HG02623 (cell line): ENCODE results near the gene ERP27.

Experiments used
- ATAC-seq: cut with Tn5 transposase; IDR thresholded peaks from one replicate; pipeline ENCODE4 v1.9.1; 2021; ENCODE audit warnings: moderate library complexity; ENCODE audit not compliant: unreplicated experiment

ERP27 gene

GRCh38 chr12:14959916-14960496 lies 21.7 kb upstream of the ERP27 start:
- ATAC-seq: no peak

- no peak for ATAC-seq
These were observed 21.1 kb upstream of the ERP27 start for GRCh38 chr12:14959463-14959862.

- ATAC-seq: no peak
These were observed 20.7 kb upstream of the ERP27 start for GRCh38 chr12:14959126-14959440.

GRCh38 chr12:14958361-14959125 lies 20.2 kb upstream of the ERP27 start:
- no peak for ATAC-seq

- no peak for ATAC-seq
These were observed 19.3 kb upstream of the ERP27 start for GRCh38 chr12:14957551-14958168.

- ATAC-seq: no peak
These were observed 18.6 kb upstream of the ERP27 start for GRCh38 chr12:14956905-14957304.

GRCh38 chr12:14956024-14956891 lies 17.9 kb upstream of the ERP27 start:
- peak; percentile 29 for ATAC-seq

- no peak for ATAC-seq
These were observed 15.9 kb upstream of the ERP27 start for GRCh38 chr12:14954269-14954668.

GRCh38 chr12:14953752-14954151 lies 15.4 kb upstream of the ERP27 start:
- no peak for ATAC-seq

- ATAC-seq: peak; percentile 47
These were observed 14.1 kb upstream of the ERP27 start for GRCh38 chr12:14952299-14952921.

GRCh38 chr12:14951851-14952250 lies 13.5 kb upstream of the ERP27 start:
- no peak for ATAC-seq

GRCh38 chr12:14950982-14951746 lies 12.8 kb upstream of the ERP27 start:
- ATAC-seq: no peak

- no peak for ATAC-seq
These were observed 12.1 kb upstream of the ERP27 start for GRCh38 chr12:14950421-14950820.

GRCh38 chr12:14949631-14950030 lies 11.3 kb upstream of the ERP27 start:
- no peak for ATAC-seq

- peak; percentile 95 for ATAC-seq
These were observed 10.3 kb upstream of the ERP27 start for GRCh38 chr12:14948672-14949071.

GRCh38 chr12:14946861-14947260 lies 8.5 kb upstream of the ERP27 start:
- ATAC-seq: no peak

GRCh38 chr12:14946162-14946561 lies 7.8 kb upstream of the ERP27 start:
- no peak for ATAC-seq

GRCh38 chr12:14942196-14942931 lies 4.0 kb upstream of the ERP27 start:
- no peak for ATAC-seq

GRCh38 chr12:14941369-14941768 lies 3.0 kb upstream of the ERP27 start:
- ATAC-seq: no peak

GRCh38 chr12:14937689-14938088 lies 648 bp downstream of the ERP27 start:
- no peak for ATAC-seq
